H1 (cell line): ENCODE measurements around the gene GALNT12.

ENCODE experiments used
- GABPA ChIP-seq: IDR thresholded peaks from 2 replicates; pipeline ENCODE4 v1.6.1; 2011; ENCODE audit warnings: mild to moderate bottlenecking, low read length, moderate library complexity, borderline replicate concordance; ENCODE audit not compliant: insufficient read depth
- POLR2A ChIP-seq, 2 experiments: IDR thresholded peaks; 1 replicate in 1 of 2; 2 replicates in 1 of 2; pipeline ENCODE4 v1.6.1; 2011; ENCODE audit warnings: low read depth in 2 of 2, low read length in 2 of 2, mild to moderate bottlenecking in 2 of 2; ENCODE audit errors: control extremely low read depth in 1 of 2
- USF2 ChIP-seq: IDR thresholded peaks from 2 replicates; pipeline ENCODE4 v1.6.1; 2011; ENCODE audit warnings: low read length, improper control_type of control experiment
- TF ChIP-seq, protein P1 (sequence below), 3 experiments: IDR thresholded peaks; 1 replicate in 2 of 3; 2 replicates in 1 of 3; pipeline versions ENCODE4 v1.5.1 to v1.6.1; 2011; ENCODE audit warnings: low read length in 3 of 3, mild to moderate bottlenecking in 3 of 3, inconsistent platforms in 2 of 3, low read depth in 1 of 3, moderate library complexity in 1 of 3; ENCODE audit not compliant: insufficient read depth in 1 of 3; ENCODE audit errors: control extremely low read depth in 1 of 3

GRCh38 chr9:98879094-98879962, 71.9 kb downstream of the GALNT12 start:
- TF ChIP-seq USF2 (no peak), GABPA (no peak), POLR2A (IDR thresholded peaks at IDR 0.05; ENCODE audit: control extremely low read depth in 1 of 2, low read depth in 2 of 2, low read length in 2 of 2) (no peak)
- TF ChIP-seq, protein P1, sequence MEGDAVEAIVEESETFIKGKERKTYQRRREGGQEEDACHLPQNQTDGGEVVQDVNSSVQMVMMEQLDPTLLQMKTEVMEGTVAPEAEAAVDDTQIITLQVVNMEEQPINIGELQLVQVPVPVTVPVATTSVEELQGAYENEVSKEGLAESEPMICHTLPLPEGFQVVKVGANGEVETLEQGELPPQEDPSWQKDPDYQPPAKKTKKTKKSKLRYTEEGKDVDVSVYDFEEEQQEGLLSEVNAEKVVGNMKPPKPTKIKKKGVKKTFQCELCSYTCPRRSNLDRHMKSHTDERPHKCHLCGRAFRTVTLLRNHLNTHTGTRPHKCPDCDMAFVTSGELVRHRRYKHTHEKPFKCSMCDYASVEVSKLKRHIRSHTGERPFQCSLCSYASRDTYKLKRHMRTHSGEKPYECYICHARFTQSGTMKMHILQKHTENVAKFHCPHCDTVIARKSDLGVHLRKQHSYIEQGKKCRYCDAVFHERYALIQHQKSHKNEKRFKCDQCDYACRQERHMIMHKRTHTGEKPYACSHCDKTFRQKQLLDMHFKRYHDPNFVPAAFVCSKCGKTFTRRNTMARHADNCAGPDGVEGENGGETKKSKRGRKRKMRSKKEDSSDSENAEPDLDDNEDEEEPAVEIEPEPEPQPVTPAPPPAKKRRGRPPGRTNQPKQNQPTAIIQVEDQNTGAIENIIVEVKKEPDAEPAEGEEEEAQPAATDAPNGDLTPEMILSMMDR (IDR thresholded peaks at IDR 0.05; ENCODE audit: control extremely low read depth in 1 of 3, insufficient read depth in 1 of 3, low read depth in 1 of 3, low read length in 3 of 3) = no peak
